ENCODE data around the gene TTLL6. TPM values are rescaled to one million over a fixed set of nuclear protein-coding genes. Genes with fewer than 3 reads are reported as not detected.
"Not testable (repeated sequence)": the region's sequence is repeated elsewhere in the genome, so short reads cannot be mapped to it uniquely, and the experiment has no call there.

Gene TTLL6
- total RNA-seq, 1 donor from 2014 or later = not detected

DNA sequence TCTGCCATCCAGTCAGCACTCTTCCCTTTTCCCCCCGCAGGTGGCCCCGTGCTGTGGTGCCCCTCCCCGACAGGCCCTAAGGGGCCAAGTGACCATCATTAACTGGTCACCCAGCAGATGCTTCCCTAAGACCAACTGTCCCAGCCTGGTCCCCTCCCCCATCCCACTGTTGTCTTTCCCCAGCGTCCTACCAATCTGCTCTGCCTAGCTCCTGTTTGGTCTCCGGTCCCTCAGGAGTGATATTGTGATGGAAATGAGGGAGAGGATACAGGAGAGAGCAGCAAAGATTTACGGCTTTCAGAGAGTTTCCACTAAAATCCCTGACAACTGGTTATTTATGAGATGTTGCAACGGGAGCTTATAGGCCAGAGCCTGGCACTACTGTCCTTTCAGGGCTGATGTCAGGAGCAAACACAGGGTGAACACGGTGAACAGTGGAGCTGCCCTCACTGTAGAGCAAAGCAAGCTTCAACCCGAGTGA is 1.4 kb upstream of the TTLL6 start:
- intact Hi-C loops (cut with micrococcal nuclease) = no loop called here

DNA sequence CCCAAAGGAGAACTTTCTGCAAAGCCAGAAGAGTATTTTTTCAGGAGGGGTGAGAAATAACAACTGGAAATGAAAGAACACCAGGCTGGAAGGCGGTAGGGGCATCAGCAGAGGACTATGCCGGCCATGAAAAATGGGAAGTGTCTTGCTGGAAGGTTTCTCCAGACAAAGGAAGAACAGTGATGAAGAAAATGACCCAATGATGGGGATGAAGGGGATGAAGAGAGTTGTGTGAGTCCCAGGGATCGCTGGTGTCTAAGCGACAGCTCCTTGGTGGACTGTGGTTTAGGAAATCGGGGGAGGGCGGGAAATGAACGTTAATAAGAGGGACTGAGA is 623 bp downstream of the TTLL6 start:
- intact Hi-C loops (cut with micrococcal nuclease) = no loop called here

DNA sequence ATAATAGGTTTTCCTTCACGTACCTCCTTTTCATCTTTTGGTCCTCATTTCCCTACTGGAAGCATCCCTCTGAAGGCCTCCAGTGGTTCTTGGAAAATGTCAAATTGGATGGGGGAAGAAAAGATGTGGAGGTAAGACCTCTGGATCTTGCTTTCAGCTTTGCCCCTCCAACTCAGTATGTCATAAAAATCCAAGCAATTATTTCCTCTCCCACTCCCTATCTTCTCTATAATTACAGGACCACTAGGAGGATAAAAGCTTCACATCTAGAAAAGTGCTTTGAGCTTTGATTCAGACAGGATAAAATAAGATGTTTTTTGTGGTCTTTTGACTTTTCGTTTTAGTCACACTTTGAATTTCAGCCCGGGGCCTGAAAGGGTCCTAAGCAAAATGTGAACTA is 1.7 kb downstream of the TTLL6 start:
- intact Hi-C loops (cut with micrococcal nuclease) = no loop called here

DNA sequence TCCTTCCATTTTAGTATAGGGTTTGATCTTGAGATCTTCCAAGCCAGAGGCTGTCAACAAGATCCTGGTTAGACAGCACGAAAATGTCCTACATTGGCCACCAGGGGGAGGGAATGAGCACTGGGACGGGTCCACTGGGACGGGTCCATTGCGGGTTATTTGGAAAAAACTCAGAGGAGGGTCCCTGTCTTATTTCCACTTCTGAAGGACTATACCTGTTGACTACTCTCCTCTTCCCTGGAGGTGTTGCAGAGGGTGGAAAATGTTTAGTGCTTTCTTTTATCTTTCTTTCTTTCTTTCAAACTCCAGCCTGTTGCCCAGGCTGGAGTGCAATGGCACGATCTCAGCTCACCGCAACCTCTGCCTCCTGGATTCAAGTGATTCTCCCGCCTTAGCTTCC is 2.5 kb downstream of the TTLL6 start:
- intact Hi-C loops (cut with micrococcal nuclease) = loop anchor here (1.0 kb wide), 2 partner anchors 65 to 218 kb away; no protein-coding TSS in a partner anchor

DNA sequence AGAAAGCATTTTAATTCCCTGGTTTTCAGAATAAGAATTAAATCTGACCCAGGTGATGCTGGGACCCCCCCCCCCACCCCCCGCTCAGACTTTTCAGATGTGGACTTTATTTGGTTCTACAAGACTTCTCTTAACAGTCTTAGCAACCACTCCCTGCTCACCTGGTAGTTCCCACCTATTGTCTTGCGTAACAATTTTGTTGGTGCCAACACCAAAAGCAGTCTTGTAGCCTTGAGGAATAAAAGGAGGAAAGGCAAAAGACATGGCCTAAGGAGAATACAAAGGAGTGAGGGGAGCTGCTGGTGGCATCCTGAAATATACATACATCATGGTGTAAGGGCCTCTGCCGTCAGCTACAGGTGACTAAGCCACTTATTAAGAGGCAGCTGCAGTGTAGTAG is 5.0 kb downstream of the TTLL6 start:
- intact Hi-C loops (cut with micrococcal nuclease) = no loop called here

DNA sequence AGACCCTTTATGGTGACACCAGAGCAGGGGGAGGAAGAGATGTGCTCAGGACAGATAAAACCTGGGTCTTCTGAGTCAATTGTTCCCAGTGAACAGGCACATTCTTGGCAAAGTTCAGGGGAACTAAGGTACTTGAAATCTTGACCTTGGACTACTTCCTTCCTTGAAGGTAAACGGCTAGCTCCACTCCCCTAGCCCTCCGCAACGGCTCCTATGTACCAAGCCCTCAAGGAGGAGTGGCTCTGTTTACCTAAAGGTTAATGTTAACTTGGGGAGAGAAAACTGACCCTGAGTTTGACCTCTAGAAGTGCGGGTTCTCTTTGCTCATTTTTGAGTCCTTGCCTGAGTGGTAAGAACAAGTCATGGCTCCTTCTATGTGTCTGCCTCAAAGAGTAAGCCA is 7.8 kb downstream of the TTLL6 start:
- intact Hi-C loops (cut with micrococcal nuclease) = no loop called here

DNA sequence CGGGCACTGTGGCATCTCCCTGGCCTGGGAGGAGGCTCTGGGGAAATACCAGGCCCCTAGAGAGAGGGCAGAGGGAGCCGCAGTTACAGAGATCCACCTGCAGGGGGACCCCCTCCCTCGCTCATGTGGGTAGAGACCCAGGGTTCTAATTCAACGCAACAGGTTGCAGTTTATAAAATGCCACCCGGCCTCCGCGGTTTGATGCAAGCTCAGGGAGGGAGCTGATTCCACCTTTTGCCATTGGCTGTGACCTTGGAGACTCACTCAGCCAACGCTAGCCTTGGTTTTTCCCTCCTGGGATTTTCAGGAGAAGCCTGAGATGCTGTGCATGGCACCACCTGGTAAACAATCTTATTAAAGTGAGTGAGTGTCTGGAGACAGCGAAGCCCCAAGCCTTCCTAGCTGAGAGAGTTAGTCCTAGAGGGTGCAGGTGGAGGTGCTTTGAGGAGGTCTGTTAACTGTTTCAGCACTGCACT is 12.1 kb downstream of the TTLL6 start:
- intact Hi-C loops (cut with micrococcal nuclease) = loop anchor here (1.0 kb wide), 3 partner anchors 74 to 227 kb away; no protein-coding TSS in a partner anchor

DNA sequence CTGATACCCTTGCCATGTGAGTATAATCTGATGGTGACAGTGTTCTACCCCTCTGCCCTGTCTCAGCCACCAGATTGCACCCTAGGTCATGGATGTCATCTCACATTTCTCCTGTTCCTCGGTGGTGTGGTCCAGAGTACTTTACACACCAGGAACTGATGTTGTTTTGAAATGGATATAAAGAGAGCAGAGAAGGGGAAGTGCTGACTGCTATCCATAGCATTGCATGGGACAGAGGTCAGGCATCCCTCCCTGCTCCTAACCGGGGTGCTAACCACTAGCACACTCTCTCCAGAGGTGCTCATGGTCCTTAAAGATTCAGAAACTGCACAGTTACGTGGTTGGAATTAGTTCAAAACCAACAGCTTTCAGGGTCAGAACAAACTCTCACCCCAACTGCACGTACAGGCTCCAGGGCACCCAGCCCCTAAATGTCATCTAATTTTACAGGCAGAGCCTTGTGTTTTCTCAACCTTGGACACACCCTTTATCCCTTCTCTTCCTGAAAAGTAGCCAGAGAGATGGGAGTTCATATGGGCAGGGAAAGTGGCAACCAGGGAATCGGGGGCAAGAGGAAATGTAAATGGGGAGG is 16.3 kb downstream of the TTLL6 start:
- intact Hi-C loops (cut with micrococcal nuclease) = no loop called here

DNA sequence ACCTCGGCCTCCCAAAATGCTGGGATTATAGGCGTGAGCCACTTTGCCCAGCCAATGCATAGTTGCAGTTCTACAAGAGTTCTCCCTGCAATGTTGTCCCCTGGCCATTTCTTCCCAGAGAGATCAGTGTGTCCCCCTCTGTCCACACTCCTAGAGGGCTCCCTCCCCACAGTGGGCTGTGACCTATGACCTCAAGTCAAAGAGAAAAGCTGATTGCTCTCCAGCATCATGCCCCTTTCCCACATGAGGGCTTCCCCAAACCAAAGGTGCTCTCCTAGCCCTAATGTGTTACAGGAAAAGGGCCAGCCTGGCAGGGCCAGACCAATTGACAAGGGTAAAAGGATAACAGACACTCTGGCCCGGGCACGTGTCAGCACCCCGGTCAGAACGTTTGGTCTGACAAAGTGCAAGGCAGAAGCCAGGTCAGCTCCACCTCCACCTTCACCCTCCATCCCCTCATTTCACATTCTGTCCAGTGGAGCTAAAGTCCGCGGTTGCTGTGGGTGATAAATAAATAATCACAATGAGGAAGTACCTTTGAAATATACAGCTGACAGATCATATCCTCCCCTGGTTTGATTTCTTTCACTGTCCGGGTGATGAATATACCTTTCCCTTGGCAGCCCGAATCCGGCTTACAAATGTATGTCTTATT is 17.8 kb downstream of the TTLL6 start:
- intact Hi-C loops (cut with micrococcal nuclease) = no loop called here

DNA sequence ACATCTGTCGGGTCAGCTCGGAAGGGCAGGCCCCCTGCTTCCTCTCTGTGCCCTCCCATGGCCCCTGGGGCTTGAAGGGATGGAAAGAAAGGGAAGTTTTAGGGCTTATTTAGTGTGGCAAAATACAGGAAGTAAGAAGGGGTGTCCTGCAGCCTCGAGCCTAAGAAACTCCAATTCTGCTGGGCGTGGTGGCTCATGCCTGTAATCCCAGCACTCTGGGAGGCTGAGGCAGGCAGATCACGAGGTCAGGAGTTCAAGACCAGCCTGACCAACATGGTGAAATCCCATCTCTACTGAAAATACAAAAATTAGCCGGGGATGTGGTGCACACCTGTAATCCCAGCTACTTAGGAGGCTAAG is 20.9 kb downstream of the TTLL6 start:
- intact Hi-C loops (cut with micrococcal nuclease) = not testable (repeated sequence)

DNA sequence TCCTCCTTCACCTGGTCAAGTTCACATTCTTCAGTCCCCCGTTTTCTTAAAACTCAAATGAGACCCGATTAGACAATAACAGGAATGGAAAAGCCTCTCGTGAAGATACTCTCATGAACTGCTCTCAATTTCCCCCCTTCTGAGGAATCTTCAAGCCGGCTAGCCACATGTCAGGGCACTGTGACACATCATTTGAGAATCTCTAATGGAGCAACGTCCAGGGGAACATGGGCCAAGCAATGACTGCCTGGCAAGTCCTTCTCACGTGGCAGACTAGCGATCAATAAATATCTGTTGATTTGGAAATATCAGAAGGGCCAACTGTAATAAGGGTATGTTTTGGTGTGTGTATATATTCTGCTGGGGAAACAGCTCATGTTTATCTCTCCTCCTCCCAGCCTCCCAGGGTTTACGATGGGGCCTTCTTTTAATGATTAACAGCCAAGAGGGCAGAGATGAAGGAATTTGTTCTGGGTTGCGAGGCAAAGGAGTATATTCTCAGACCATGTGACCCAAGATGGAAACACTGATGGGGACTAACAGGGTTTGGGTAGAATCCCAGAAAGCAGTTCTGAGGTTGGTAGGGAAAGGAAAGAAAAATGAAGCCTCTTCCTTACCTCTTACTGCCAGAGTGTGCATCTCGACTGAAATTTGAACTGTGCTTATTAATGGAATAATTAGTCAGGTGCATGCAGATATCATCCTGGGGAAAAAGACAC is 21.4 kb downstream of the TTLL6 start:
- intact Hi-C loops (cut with micrococcal nuclease) = no loop called here

DNA sequence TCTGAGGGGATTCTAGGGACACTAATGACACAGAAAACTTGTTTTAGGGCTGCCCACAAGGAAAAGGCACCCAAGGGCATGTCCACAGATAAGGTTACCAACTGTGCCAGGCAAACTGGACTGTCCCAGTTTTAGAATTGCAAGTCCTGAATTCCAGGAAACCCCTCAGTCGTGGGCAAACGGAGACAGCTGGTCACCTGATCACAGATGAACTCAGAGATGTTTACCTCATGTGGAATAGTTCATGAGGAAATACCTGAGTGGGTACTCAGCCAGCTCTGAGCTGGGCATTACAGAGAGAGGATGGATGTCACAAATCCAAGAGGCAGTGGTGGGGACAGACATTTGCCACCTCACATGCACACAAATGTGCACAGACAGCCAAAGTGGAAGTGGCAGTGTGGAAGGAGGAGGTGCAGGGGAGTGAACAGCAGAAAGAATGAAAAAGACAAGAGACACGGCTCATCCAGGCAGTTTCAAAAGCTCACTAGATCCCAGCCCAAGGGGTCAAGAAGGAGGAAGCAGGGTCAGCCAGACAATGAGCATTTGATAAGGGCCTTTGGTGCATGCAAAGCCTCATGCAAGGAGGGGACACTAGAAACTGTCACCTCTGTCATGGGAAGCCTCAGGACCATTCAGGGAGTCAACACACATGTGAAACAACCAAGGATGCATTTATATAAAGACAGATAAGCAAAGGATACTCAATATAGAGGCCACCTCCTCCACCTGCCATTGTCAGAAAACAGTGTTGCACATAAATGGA is 24.8 kb downstream of the TTLL6 start:
- intact Hi-C loops (cut with micrococcal nuclease) = no loop called here

DNA sequence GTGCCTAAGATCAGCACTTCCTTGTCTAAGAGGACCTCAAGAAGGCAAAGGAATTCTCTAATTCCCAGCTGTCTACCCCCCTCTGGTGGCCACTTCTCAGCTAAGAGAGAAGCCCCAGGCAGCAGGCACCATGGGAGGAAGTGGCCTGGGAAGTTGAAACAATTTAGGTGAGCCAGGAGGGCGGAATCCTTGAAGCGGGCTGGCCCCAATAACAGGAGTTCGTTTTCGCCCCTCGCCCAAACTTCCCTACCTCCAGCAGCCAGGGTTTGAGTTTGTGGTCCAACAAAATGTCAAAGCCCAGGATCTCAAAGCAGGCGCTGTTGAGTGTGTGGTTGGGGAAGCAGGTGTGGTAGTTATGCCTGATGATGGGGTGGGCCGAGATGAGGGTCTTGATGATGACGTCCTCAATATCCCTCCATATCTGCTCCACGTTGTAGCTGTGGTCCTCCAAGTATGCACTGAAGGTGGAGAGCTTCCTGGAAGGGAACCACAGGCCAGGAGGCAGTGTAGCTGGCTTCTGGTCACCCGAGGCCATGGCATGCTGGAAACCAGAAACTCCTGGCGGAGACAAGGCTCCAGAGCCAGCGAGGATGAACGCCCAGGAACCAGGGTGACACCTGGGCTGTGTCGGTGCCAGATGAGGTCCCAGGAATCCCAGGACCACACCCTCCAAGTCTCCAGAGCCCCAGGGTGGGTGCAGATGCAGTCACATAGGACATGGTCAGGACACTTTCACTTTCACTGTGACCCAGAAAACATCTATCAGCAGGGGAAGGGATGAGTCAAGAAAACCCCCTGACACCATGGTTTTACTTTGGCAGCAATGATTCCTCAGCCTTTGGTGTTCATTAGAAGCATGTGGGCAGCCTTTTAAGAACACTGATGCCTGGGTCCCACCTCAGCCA is 25.6 kb downstream of the TTLL6 start:
- intact Hi-C loops (cut with micrococcal nuclease) = loop anchor here (1.0 to 2.0 kb wide), 2 partner anchors 67 to 113 kb away; no protein-coding TSS in a partner anchor

DNA sequence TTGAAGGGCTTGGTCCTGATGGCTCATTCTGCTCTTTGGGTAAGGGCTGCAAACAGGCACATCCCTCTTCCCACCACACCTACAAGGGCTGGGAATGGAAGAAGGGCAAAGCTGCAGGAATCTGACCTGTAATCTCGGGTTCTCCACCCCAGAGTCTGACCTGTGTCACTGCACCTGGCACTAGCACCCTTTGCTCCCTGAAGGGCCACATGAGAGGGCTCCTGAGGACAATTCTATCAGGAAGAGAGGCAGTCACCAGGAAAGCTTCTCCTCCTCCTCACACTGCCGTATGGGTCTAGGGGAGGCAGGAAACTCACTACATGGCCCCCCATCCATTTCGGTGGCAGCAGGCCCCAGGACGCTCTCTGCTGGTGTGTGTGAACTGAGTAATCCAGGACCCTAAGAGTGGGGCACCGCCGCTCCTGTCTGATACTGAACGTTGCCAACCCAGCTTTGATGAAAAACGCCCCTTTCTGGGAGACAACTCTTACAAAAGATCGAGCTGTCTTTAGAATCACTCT is 26.4 kb downstream of the TTLL6 start:
- intact Hi-C loops (cut with micrococcal nuclease) = loop anchor here (1.0 to 2.0 kb wide), 2 partner anchors 66 to 112 kb away; no protein-coding TSS in a partner anchor

DNA sequence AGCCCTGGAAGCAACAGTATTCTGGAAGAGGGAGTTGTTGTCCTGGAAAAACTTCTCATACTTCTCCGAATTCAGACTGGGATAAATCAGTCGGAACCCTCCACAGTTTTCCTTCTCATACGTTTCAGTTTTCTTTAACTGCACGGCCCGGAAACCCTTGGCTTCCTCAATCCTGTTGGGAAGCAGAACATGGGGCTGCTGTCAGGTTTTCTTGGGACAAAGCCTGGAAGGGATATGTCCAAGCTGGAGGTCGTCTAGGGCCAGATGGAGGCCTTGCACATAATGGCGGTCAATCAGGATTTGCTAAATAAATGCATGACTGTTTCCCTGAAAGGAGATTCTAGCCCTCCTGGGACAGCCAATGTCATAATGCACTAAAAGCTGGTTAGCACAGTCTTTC is 29.2 kb downstream of the TTLL6 start:
- intact Hi-C loops (cut with micrococcal nuclease) = no loop called here

DNA sequence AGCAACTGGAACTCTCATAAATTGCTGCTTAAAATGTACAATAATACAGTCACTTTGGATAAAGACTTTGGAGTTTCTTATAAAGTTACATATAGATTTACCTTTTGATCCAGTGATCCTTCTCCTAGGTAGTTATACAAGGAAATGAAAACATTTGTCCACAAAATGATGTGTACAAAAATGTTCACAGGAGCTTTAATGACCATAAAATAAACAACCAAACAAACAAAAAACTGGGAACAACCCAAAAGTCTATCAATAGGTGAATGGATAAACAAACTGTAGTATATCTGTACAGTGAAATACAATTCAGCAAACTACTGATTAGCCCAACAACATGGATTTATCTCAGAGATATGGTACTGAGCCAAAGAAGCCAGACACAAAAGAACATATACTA is 37.6 kb downstream of the TTLL6 start:
- intact Hi-C loops (cut with micrococcal nuclease) = no loop called here

DNA sequence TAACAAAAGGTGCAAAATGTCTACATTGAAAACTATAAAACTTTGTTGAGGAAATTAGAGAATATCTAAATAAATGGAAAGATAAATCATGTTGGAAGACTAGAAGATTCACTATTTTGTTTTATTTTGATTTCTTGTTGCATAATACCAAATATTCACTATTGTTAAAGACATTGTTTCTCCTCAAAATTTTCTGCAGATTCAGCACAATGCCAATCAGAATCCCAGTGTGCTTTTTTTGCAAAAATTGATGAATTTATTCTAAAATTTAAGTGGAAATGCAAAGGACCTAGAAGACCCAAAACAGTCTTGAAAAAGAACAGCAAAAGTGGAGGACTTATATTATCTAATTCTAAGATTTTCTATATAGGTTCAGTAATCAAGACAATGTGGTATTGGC is 40.4 kb downstream of the TTLL6 start:
- intact Hi-C loops (cut with micrococcal nuclease) = no loop called here

DNA sequence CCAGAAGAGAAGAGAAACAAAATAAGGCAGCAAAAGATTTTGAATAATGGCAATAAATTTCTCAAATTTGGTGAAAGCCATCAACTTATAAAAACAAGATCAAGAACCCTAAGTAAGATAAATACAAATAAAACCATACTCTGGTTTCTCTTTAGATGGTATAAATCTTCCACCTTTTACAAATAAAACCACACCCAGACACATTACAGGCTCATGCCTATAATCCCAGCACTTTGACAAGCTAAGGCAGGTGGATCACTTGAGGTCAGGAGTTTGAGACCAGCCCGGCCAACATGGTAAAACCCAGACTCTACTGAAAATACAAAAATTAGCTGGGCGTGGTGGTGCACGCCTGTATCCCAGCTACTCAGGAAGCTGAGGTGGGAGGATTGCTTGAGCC is 43.8 kb downstream of the TTLL6 start:
- intact Hi-C loops (cut with micrococcal nuclease) = no loop called here

DNA sequence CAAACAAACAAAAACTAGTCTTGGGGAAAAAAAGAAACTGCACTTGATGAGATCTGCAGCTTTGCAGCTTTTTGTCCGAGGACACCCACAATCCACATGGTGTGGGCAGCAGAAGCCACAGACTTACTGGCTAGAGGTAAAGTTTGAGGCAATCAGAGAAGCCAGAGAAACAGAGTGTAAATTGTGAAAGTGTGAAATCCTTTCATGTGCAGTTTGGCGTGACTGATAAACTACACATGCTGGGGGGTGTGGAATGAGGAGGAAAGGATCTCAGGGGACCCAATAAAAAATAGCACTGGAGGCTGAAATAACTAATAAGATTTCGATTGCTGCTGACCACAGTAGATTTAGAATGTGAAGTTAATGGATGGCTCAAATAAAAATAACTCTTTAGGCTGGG is 46.1 kb downstream of the TTLL6 start:
- intact Hi-C loops (cut with micrococcal nuclease) = no loop called here

DNA sequence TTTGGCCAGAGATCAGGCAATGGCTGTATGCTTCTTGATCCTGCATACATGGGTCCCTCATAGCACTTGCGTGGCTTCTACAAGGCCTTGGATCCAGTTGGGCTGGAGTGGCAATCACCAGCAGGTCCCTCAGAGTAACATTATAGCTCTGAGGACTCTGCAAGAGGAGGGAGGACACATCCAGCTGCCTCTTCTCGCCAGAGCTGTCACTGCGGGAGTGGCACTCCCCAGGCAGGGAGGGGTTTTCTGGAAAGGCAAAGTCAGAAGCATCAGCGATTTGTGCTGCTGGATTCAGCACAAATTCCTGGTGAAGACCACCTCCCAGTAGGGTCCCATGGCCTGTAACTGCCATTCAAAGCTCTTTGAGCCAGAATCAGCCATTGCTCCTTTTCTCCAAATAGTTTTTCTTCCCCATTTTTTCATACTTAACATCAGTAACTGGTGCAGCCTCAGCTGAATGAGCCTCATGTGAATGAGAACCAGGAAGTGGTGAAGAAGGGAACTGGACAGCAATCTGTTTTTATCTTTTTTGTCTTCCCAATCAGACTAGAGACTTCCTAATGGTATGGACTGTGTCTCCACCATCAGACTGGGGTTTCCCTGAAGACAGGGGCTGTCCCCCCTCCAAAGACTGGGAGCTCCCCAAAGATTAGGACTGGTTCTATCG is 47.9 kb downstream of the TTLL6 start:
- intact Hi-C loops (cut with micrococcal nuclease) = no loop called here

Data from T-helper 1 cell treated with Interleukin-12 subunit alpha and Interleukin-12 subunit beta and Interleukin-4 antibody, amounts not matched to agents 30 ng/mL and 1 ng/mL, for 36 hours (primary cell).